GM21528 (cell line): ENCODE measurements around the gene SLC17A2.

Experiments
- ATAC-seq: cut with Tn5 transposase; IDR thresholded peaks from one replicate; pipeline ENCODE4 v1.9.1; 2021; ENCODE audit warnings: mild to moderate bottlenecking, moderate library complexity; ENCODE audit not compliant: unreplicated experiment, low FRiP score

SLC17A2 gene

DNA sequence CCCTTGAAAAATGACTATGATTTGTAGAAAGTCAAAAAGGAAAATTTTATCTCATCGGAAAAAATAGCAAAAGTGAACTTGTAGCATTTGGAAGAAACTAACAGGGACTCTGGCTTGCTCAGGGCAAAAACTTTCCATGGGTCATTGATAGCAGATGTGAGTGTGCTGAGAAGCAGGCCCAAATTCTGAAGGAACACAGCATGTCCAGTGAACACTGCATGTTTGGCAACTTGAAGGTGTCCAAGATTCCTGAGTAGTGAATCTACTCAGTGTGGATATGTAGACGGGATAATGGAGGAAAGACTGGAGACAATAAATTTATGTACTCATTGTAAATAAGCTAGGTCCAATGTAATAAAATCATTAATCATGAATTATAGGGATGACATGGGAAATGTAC is 8.2 kb downstream of the SLC17A2 start:
- no peak for ATAC-seq

DNA sequence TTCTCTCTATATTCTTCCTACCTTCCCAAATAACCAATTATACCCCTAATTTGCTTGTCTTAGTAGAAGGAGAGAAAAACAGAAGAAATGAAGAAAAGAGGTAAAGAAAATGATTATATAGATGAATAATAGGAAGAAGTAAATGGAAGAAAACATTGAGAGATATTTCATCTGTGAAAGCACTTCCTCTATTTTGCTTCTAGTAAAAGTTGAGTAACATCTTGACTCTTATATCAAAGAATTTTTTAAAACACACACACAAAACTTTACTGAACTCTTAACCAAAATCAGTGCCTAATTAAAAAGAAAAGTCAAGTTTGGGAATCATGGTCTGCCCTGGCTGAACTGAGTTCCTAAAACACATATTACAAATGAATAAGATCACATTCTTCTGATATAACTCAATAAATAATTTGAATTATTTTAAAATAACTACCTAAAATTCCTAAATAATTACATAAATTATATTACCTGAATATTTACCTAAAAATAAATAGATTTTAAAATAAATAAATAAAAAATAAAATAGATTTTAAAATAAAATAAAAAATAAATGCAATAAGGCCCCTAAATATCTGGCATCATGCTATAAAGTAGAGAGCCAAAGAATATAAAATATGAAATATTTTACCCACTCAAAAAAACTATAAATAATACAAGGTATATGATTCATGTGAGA is 8.8 kb downstream of the SLC17A2 start:
- no peak for ATAC-seq

DNA sequence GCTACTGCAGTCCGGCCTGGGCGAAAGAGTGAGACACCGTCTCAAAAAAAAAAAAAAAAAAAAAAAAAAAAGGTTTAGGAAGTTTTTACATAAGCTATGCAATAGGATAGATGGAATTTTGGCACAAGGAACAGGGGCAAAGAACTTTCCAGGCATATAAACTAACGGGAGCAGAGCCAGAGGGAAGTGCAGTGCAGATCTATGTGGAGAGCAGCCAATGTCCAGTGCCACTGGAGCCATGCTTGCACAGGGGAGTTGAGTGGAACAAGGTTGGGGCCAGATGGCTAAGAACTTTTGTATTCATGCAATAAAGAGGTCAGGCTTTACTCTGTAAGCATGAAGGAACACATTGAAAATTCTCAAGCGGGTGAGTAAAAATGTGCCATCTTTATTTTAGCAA is 10.8 kb downstream of the SLC17A2 start:
- ATAC-seq = no peak

DNA sequence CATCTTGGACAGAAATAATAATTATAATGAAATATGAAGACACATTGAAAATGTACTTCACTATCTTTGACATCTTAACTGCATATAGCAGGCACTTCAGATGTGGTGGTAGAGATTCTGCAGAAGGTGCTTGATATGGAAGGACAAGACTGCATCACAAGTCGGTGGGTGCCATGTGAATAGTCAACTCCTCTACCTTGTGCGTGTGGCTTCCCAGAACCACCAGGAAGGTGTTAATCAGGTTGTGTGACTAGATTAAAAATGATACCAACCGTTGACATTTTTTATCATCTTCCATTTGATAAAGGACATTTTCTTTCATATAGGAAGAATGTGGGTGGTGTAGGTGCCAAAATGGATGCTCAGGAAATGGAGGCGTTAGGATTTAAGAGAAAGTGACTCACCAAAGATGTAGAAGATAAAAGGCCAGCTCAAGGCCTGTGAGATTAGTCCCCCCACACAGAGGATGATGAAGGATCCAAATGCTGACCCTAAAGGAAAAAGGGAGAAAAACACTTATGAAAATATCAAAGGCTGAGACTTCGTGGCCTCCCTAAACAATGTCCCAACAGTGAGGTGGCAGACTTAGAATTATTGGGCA is 12.3 kb downstream of the SLC17A2 start:
- ATAC-seq = no peak

DNA sequence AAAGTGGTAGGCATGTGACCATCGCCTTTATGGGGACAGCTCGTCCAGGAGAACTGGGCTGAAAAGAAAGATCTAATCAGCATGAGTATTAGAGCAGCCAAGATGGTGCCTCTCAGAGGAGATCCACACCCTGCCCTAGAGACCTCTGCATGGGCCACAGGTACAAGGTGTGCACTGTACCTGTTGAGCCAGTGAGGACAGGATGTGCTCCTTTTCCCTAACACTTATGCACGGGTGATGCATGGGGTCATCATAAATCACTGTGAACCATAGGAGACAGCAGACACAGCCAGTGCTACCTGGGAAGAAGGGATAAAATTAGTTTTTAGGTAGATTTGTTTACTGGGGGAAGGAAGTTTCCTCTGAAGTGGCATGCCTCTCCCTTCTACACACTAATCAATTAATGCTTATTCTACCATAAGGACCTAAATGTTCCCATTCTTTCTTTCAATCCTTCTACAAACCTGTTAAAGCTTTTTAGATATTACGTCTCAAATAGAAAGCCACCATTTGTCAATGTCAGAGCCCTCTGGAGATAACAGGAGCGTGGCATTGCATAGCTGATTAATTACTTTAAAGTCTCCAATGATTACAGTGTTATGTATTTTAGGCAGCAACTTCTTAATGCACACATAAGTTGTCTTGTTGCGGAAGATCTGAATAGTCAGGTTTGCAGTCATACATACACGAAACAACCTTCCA is 13.6 kb downstream of the SLC17A2 start:
- ATAC-seq = no peak

DNA sequence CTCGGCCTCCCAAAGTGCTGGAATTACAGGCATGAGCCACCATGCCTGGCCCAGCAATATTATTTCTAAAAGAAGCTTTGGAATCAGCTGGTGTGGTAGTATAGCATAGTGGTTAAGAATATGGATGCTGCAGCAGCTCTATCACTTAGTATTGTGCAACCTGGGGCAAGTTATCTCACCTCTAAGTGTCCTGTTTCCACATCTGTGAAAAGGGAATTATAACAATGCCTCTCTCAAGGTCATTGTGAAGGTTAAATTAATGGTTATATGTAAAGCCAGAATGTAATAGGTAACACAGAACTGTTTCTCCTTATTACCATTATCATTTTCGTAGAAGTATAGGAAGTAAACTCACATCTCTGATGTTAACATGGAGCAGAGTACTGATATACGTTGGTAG is 14.2 kb downstream of the SLC17A2 start:
- no peak for ATAC-seq

DNA sequence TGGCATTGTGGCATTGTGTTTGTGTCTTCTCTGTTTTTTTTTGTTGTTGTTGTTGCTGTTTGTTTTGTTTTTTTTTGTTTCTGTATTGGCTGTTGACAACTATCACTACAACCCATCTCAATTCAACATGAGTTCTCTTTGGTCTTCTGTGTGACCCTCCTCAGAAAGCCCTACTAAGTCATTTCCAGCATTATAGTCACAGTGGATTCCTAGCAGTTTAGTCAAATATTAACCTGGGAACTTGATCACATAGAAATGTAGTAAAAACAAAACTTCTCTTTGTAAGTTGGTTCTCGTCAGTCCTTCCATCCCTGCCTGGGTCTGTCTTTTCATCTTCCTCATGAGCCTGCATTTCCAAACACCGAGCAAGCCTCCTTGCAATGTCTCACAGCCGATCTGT is 16.8 kb downstream of the SLC17A2 start:
- ATAC-seq = no peak

DNA sequence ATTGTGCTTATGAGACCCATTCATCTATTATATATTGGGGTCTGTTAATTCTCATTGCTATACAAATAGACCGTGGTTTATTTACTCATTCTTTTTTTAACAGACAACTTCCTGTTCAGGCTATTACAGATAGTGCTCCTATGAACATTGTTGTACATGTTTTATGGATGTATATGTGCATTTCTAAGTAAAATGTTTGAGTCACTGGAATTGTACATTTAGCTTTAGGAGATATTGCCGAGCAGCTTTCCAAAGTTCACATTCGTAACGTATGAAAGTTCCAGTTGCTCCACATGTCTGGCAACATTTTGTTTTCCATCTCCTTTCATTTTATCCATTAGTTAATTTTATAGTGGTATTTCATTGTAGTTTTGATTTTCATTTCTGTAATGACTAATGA is 19.1 kb downstream of the SLC17A2 start:
- no peak for ATAC-seq

DNA sequence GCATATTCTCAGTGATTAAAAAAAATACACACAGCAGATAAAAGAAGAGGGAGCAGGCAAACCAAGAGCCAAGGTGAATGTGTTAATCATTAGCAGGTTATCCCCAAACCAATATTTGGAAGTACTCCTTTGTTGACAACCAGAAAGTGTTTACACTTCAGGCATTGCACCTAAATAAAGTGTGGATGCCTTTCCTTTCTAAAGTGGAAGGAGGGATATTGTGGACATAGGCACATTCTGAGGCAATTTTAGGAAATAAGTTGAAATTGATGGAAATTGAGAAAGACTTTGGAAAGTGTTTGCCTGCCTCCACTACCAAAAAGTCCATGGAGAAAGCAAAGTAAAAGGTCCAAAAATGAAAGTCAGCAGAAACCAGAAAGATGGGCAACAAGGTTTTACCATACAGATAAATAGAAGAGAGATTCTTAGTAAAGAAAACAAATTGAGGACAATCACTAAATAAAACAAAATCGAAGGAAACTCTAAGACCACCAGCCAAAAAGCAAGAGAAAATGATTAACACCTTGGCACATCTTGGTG is 22.9 kb downstream of the SLC17A2 start:
- ATAC-seq = no peak

DNA sequence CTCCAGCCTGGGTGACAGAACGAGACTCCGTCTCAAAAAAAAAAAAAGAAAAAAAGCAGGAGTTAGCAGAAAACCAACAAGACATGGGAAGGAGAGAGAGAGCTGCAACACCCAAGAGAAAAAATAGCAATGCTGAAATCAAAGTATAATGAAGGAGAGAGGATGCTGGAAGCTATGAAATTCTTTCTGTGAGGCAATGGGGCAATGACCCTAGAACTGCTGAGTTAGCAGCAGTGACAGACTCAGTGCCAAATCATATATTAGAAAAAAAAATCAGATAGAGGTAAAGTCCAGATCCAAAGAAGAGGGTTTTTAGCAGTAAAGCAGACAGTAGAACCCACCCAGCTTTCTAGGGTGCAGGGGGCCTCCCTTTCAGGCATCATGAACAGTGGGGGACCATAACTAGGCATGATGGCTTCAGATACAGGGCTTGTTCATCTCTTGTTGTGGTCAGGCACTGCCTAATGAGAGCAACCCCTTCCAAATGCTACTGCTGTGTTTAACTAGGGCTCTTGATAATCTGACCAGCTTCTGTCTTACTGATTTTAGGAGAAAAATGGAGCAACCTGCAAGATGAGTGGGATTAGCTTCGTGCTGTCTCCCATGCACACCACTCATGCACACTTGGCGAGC is 26.9 kb downstream of the SLC17A2 start:
- ATAC-seq = no peak

DNA sequence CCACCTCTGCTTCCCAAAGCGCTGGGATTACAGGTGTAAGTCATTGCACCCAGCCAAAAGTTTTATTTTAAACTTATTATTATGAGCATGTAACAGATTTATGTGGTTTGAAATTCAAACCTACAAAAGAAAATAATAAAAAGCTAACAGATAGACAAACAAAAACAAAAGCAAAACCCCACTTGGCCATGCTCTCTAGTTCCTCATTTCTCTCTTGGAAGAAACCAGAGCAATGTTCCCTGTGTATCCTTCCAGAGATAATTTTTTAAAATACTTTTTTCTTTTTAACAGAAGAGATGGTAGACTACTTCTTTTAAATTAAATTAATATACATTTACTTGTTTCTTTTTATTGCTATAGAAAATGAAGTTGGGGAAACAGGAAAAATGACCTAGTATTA is 28.4 kb downstream of the SLC17A2 start:
- ATAC-seq = no peak

DNA sequence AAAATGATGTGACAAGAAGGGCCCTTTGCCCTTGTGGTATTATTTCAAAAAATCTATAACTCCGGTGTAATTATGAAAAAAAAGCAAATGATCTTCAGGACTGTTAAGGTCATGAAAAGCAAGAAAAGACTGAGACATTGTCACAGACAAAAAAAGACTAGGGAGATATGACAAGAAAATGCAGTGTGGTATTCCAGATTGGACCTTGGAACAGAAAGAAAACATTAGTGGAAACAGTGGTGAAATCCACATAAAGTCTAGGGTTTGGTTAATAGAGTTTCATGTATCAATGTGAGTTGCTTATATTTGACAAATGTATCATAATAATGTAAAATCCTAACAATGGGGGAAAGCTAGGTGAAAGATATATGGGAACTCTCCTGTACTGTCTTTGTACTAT is 29.6 kb downstream of the SLC17A2 start:
- ATAC-seq = no peak

DNA sequence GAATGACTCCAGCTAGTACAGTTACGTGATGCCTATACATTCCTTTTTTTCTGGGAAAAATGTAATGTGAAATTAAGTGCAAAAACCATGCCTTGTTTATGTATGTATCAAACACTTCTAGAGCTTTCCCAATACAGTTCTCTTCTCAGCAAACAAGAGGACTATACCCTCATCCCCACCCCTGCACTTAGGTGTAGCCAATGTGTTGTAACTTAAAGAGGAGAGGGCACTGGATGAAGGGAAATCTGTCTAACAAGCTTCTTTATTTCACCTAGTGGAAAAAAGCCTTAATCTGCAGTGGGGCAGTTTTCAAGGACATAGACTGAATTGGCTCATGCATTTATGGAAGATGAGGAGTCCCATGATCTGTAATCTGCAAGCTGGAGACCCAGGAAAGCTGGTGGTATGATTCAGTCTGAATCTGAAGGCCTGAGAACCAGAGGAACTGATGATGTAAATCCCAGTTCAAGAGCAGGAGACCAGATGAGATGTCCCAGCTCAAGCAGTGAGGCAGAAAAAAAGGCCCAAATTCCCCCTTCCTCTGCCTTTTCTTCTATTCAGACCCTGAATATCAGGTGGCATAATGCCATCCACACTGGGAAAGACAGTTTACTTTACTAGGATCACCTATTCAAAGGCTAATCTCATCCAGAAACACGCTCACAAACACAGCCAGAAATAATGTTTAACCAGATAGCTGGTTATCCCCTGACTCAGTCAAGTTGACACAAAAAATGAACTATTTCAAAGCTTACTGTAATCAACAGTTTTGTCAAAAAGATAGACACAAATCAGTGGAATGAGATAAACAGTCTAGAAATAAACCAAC is 30.7 kb downstream of the SLC17A2 start:
- no peak for ATAC-seq

DNA sequence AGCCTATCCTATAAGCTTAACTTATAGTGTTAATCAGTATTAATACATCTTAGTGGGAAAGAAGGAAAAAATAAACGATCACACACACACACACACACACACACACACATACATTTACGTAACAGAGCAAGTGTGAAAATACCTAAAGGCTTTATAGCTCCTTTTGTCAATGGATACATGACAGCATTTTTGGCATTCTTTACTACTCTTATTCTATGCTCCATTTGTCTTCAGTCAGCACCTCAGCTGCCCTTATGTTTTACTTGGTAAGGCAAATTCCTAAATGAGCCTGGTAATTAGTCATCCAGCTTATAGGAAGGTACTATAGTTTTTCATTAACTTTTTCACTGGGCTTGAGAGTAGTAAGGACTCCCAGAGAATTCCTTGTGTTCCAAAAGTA is 31.4 kb downstream of the SLC17A2 start:
- ATAC-seq = no peak

DNA sequence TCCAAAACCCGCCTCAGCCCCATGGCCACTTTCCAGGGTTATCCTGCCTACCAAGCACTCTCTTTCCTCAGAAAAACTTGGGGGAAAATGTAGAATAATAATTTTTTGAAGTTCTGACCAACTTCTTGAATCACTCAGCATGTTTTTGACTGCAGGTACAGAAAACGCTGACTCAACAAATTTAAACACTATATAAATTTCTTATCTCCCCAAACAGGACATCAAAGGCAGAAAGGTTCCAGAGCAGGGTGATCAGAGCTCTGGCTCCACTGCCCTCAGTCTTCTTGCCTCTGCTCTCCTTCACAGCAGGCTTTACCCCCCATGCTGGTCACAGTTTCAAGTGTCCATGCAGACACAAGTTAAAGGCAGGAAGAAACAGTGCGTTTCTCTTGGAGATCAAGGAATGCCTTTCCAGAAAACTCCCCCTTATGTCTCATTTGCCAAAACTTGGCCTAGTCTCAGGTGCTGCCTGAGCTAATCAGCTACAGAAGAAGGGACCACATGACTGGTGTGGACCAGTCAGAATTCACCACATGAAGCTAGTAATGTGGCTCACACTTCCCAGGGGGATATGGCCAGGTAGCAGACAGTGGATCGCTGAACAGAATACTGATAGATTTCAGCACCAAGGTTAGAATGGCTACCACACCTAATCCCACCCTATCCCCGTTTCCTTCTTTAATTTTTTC is 32.1 kb downstream of the SLC17A2 start:
- no peak for ATAC-seq

DNA sequence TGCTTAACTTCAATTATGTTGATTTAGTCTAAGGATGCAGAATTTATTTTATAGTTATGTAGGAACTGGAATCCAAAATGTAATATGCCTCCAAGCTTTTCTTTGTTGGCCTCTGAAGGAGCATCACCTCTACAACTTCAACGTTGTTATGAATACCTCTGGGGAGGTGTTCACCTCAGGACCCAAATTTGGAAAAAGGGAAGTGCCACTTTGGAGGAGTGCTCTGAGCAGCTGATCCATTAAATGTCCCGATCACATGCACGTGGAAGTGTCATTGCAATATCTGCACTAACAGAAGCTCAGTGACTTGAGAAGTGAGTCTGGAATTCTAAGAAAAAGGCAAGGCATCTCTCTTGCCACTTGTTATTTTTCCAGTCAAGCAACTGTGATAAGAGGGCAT is 34.2 kb downstream of the SLC17A2 start:
- ATAC-seq = no peak

DNA sequence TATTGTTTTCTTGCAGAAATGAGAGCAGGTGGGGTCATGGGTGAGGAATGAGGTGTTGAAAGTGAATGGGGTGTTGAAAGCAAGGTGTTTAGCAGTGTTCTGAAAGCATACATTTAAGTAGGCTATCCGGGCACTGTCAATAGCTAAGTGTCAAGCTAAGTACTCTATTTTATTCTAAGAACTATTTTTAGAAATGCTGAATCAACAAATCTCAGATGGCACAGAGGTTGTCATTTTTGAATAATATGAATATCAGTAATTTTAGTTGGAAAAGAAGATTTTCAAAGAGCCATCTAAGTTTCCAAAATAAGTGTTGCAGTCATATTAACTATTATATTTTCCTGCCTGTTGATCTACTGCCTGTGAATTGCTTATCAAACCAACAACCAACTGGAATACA is 34.7 kb downstream of the SLC17A2 start:
- ATAC-seq = no peak

DNA sequence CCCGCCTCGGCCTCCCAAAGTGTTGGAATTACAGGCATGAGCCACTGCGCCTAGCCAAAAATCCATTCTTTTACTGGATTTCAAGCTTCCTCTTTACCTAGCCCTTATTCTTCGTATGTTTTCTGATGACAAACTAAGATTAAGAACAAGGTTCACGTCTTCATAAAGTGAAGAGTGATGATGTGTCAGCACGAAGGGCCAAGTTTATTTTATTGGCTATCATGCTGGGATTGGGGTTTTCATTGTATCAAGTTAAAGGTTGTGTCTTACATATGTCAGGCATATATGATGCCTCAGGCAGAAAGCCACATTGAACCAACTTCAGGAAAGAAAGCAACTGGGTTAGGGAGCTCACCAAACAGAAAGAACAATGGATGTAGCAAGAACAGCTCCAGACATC is 36.7 kb downstream of the SLC17A2 start:
- no peak for ATAC-seq

DNA sequence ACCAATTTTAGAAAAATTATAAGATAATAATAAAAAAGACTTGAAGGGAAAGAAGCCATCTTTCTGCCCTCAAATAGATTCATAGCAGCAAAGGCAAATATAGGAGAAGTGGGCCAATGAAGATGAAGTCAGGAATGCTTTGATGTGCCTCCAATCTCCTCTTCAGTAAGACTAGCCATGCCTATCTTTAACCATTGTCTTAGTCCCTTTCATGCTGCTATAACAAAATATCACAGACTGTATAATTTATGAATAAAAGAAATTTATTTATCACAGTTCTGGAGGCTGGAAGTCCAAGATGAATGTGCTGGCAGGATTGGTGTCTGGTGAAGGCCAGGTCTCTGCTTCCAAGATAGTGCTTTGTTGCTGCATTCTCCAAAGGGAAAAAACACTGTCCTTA is 37.6 kb downstream of the SLC17A2 start:
- ATAC-seq = no peak
